Epithelial cell of esophagus (primary cell): ENCODE data around the gene LARP1.
"Not testable (repeated sequence)": the region's sequence is repeated elsewhere in the genome, so short reads cannot be mapped to it uniquely, and the experiment has no call there.

Experiments used
- DNase-seq: peaks from one replicate; pipeline ENCODE4 v3.0.0; 2010; ENCODE audit warnings: low read depth
- H3K4me3 ChIP-seq: 2 replicates; pipeline ENCODE4 v1.5.1; 2011; ENCODE audit warnings: mild to moderate bottlenecking, low read length, control low read depth
- CTCF ChIP-seq: IDR thresholded peaks from 2 replicates; pipeline ENCODE4 v1.5.1; 2011; ENCODE audit warnings: low read depth, mild to moderate bottlenecking, low read length, control low read depth, inconsistent platforms; ENCODE audit not compliant: insufficient read depth; ENCODE audit errors: missing control alignments

Gene LARP1

GRCh38 chr5:154737667-154738320 lies 17.4 kb upstream of the LARP1 start:
- no peak for DNase-seq
- no peak overlapping the region for H3K4me3 ChIP-seq
- TF ChIP-seq CTCF: no peak

GRCh38 chr5:154740483-154740882 lies 14.7 kb upstream of the LARP1 start:
- DNase-seq: no peak

GRCh38 chr5:154740957-154741356 lies 14.2 kb upstream of the LARP1 start:
- no peak overlapping the region for H3K4me3 ChIP-seq
- no peak for DNase-seq
- TF ChIP-seq CTCF: no peak

More at GRCh38 chr5:154740483-154740882, 14.7 kb upstream of the LARP1 start:
- TF ChIP-seq CTCF: no peak
- no peak overlapping the region for H3K4me3 ChIP-seq

GRCh38 chr5:154741415-154741814 lies 13.8 kb upstream of the LARP1 start:
- no peak for DNase-seq
- no peak overlapping the region for H3K4me3 ChIP-seq
- no peak for TF ChIP-seq CTCF

- H3K4me3 ChIP-seq: no peak overlapping the region
- DNase-seq: no peak
- no peak for TF ChIP-seq CTCF
These were observed 11.4 kb upstream of the LARP1 start for GRCh38 chr5:154743812-154744211.

GRCh38 chr5:154745349-154745748 lies 9.8 kb upstream of the LARP1 start:
- no peak for TF ChIP-seq CTCF
- DNase-seq: no peak
- no peak overlapping the region for H3K4me3 ChIP-seq

DNA sequence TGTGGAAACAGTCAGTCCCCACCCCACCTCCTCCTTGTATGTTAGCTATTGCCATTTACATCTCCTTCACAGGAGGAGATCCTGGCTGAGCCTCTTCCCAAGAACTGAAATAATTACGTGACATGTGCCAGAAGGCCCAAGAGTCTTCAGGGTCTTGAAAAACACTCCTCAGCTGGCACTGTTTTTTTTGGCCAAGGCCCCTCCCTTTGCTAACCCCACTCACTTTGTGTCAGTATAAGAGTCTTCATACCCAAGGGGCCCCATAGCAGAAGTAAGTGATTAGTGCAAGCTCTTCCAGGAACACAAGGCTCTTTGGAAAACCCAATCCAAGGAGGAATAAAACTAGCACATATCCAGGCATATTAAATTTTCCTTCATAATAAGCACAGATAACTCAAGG lies 5.7 kb upstream of the LARP1 start:
- DNase-seq: no peak
- TF ChIP-seq CTCF: no peak
- H3K4me3 ChIP-seq: no peak overlapping the region

- not testable (repeated sequence) for DNase-seq
These were observed 4.5 kb upstream of the LARP1 start for GRCh38 chr5:154750641-154751040.

More at GRCh38 chr5:154750641-154751040, 4.5 kb upstream of the LARP1 start:
- not testable (repeated sequence) for H3K4me3 ChIP-seq
